H9 (cell line): ENCODE results near the gene FANCC. TPM values are rescaled to one million over a fixed set of nuclear protein-coding genes. Genes with fewer than 3 reads are reported as not detected.

ENCODE experiments used
- DNase-seq: peaks from one replicate; pipeline ENCODE4 v3.0.0-alpha.2; 2017
- H2AFZ ChIP-seq: one replicate; pipeline ENCODE4 v1.6.1; 2013; ENCODE audit warnings: mild to moderate bottlenecking, low read length, control low read depth, moderate library complexity
- H2AK5ac ChIP-seq: 2 replicates; pipeline ENCODE4 v1.6.1; 2013; ENCODE audit warnings: low read length, control low read depth, mixed read lengths; ENCODE audit not compliant: insufficient read length
- H2BK120ac ChIP-seq: one replicate; pipeline ENCODE4 v1.6.1; 2013; ENCODE audit warnings: low read depth, mild to moderate bottlenecking, low read length, control low read depth, inconsistent platforms; ENCODE audit not compliant: poor library complexity, severe bottlenecking
- H2BK12ac ChIP-seq: 2 replicates; pipeline ENCODE4 v1.6.1; 2013; ENCODE audit warnings: low read length, control low read depth, mixed read lengths, low read depth; ENCODE audit not compliant: insufficient read length
- H2BK15ac ChIP-seq: 2 replicates; pipeline ENCODE4 v1.6.1; 2013; ENCODE audit warnings: low read depth, low read length, control low read depth
- H2BK20ac ChIP-seq: one replicate; pipeline ENCODE4 v1.6.1; 2013; ENCODE audit warnings: low read depth, mild to moderate bottlenecking, low read length, control low read depth, inconsistent platforms; ENCODE audit not compliant: poor library complexity, severe bottlenecking
- H2BK5ac ChIP-seq: 2 replicates; pipeline ENCODE4 v1.6.1; 2013; ENCODE audit warnings: low read length, control low read depth, mixed read lengths; ENCODE audit not compliant: insufficient read length
- H3K14ac ChIP-seq: 2 replicates; pipeline ENCODE4 v1.6.1; 2013; ENCODE audit warnings: low read length, control low read depth; ENCODE audit not compliant: insufficient read depth
- H3K18ac ChIP-seq: 2 replicates; pipeline ENCODE4 v1.6.1; 2013; ENCODE audit warnings: low read depth, mild to moderate bottlenecking, mixed read lengths, low read length, control low read depth; ENCODE audit not compliant: insufficient read length
- H3K23ac ChIP-seq: 2 replicates; pipeline ENCODE4 v1.6.1; 2013; ENCODE audit warnings: low read length, control low read depth, mixed read lengths, low read depth; ENCODE audit not compliant: insufficient read length
- H3K23me2 ChIP-seq: 2 replicates; pipeline ENCODE4 v1.6.1; 2013; ENCODE audit warnings: low read depth, mild to moderate bottlenecking, mixed read lengths, low read length, control low read depth; ENCODE audit not compliant: insufficient read length, poor library complexity, severe bottlenecking
- H3K27ac ChIP-seq: 2 replicates; pipeline ENCODE4 v1.5.1; 2013; ENCODE audit warnings: low read length, control low read depth, mixed read lengths, low read depth; ENCODE audit not compliant: insufficient read length
- H3K27me3 ChIP-seq: 2 replicates; pipeline ENCODE4 v1.6.1; 2013; ENCODE audit warnings: low read length, control low read depth, inconsistent platforms; ENCODE audit not compliant: insufficient read depth
- H3K4ac ChIP-seq: 2 replicates; pipeline ENCODE4 v1.6.1; 2013; ENCODE audit warnings: low read depth, mild to moderate bottlenecking, control low read depth, inconsistent platforms, low read length, moderate library complexity
- H3K4me1 ChIP-seq: 2 replicates; pipeline ENCODE4 v1.6.1; 2013; ENCODE audit warnings: low read length, control low read depth, inconsistent platforms; ENCODE audit not compliant: insufficient read depth
- H3K4me2 ChIP-seq: 2 replicates; pipeline ENCODE4 v1.6.1; 2013; ENCODE audit warnings: low read length, control low read depth, mixed read lengths; ENCODE audit not compliant: insufficient read length, insufficient read depth
- H3K56ac ChIP-seq: 2 replicates; pipeline ENCODE4 v1.6.1; 2013; ENCODE audit warnings: low read depth, mild to moderate bottlenecking, mixed read lengths, low read length, control low read depth; ENCODE audit not compliant: insufficient read length
- H3K79me1 ChIP-seq: 2 replicates; pipeline ENCODE4 v1.6.1; 2013; ENCODE audit warnings: low read depth, mild to moderate bottlenecking, moderate library complexity, low read length, control low read depth, inconsistent platforms; ENCODE audit not compliant: insufficient read depth, poor library complexity, severe bottlenecking
- H3K79me2 ChIP-seq: 2 replicates; pipeline ENCODE4 v1.6.1; 2013; ENCODE audit warnings: low read length, control low read depth, inconsistent platforms; ENCODE audit not compliant: insufficient read depth
- H3K9ac ChIP-seq: 2 replicates; pipeline ENCODE4 v1.6.1; 2013; ENCODE audit warnings: low read length, control low read depth, mixed read lengths; ENCODE audit not compliant: insufficient read length; ENCODE audit errors: extremely low read depth
- H3K9me3 ChIP-seq: one replicate; pipeline ENCODE4 v1.6.1; 2013; ENCODE audit warnings: low read depth, low read length, inconsistent platforms; ENCODE audit not compliant: control insufficient read depth
- H3T11ph ChIP-seq: one replicate; pipeline ENCODE4 v1.6.1; 2013; ENCODE audit warnings: mild to moderate bottlenecking, low read length, control low read depth, inconsistent platforms
- H4K20me1 ChIP-seq: one replicate; pipeline ENCODE4 v1.6.1; 2013; ENCODE audit not compliant: control insufficient read depth, insufficient read length, insufficient read depth
- H4K5ac ChIP-seq: 2 replicates; pipeline ENCODE4 v1.6.1; 2013; ENCODE audit warnings: low read depth, mild to moderate bottlenecking, mixed read lengths, low read length, control low read depth; ENCODE audit not compliant: insufficient read length
- H4K8ac ChIP-seq: replicated peaks from 2 replicates; pipeline ENCODE4 v1.6.1; 2013; ENCODE audit warnings: low read length, control low read depth, mixed read lengths, low read depth; ENCODE audit not compliant: insufficient read length
- H4K91ac ChIP-seq: 2 replicates; pipeline ENCODE4 v1.6.1; 2013; ENCODE audit warnings: low read depth, mild to moderate bottlenecking, moderate library complexity, mixed read lengths, low read length, control low read depth; ENCODE audit not compliant: insufficient read length
- H3K27ac Mint-ChIP-seq, 3 experiments: 2 replicates in 2 of 3; 3 replicates in 1 of 3; pipeline ENCODE4 v1.8.0; 2020 to 2021; ENCODE audit warnings: mixed read lengths in 3 of 3, mild to moderate bottlenecking in 1 of 3, moderate library complexity in 1 of 3
- H3K27me3 Mint-ChIP-seq: 2 replicates; pipeline ENCODE4 v1.8.0; 2021; ENCODE audit warnings: low read depth, mild to moderate bottlenecking, moderate library complexity, mixed read lengths
- H3K36me3 Mint-ChIP-seq, 3 experiments: 2 replicates in 2 of 3; 3 replicates in 1 of 3; pipeline ENCODE4 v1.8.0; 2020 to 2021; ENCODE audit warnings: low read depth in 3 of 3, mixed read lengths in 3 of 3; ENCODE audit not compliant: insufficient read depth in 1 of 3
- H3K4me1 Mint-ChIP-seq, 2 experiments: 2 replicates each; pipeline ENCODE4 v1.8.0; 2020; ENCODE audit warnings: mixed read lengths in 2 of 2
- H3K4me3 Mint-ChIP-seq, 2 experiments: 2 replicates in 1 of 2; 3 replicates in 1 of 2; pipeline ENCODE4 v1.8.0; 2020 to 2021; ENCODE audit warnings: mild to moderate bottlenecking in 2 of 2, mixed read lengths in 2 of 2, moderate library complexity in 1 of 2
- H3K9me3 Mint-ChIP-seq, 2 experiments: 2 replicates in 1 of 2; 3 replicates in 1 of 2; pipeline ENCODE4 v1.8.0; 2020; ENCODE audit warnings: mild to moderate bottlenecking in 2 of 2, mixed read lengths in 2 of 2, moderate library complexity in 1 of 2
- WGBS: extraction: QIAGEN DNeasy Blood & Tissue Kit; methylation state at CpG from one replicate; pipeline ENCODE4 v1.1.7; 2013; ENCODE audit warnings: missing lambda C conversion rate, low lambda C conversion rate, mixed read lengths; ENCODE audit not compliant: insufficient read length; ENCODE audit errors: extremely low coverage; 5-methylcytosine and 5-hydroxymethylcytosine counted together
- total RNA-seq: library from RNA; stranded (reverse); gene quantifications from 2 replicates; pipeline ENCODE4 v1.2.1, GENCODE V29; 2021
- TF ChIP-seq, protein P1 (sequence below): fragments of 200-600 bp; sonication (generic); conservative IDR thresholded peaks from 3 replicates; pipeline ENCODE4 v1.8.0; 2021; ENCODE audit warnings: antibody characterized with exemption, mild to moderate bottlenecking

The FANCC gene
- total RNA-seq, 1 experiment from 2014 or later = 14.6 TPM

DNA sequence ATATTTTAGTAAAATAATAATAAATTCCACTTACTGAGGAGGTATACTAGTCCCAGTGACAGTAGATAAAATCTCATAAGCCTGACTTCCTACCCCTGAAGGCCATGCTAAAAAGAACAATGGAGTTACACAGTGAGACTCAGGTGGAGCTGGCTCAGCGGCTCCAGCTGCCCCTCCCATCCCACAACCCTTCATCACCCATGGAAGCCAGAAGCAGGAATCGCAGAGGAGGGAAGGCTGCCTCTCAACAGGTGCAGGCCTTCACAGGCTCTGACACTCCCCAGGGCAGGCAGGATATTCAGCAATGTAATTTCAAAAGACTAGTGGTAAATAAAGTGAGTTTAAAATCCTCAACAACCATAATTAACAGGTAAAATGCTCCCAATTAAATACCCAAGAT is 67.5 kb downstream of the FANCC start:
- peaks cover 12% of the 10 kb centered on the region in 2 experiments for H3K4me1 Mint-ChIP-seq
- Histone ChIP-seq H3K27ac (no peak overlapping the region), H2BK12ac (no peak overlapping the region), H3K56ac (no peak overlapping the region), H3K4ac (no peak overlapping the region), H3K18ac (no peak overlapping the region), H4K20me1 (no peaks in the 10 kb centered on the region), H3K9me3 (no peaks in the 10 kb centered on the region), H3K79me1 (no peaks in the 10 kb centered on the region), H2BK120ac (no peak overlapping the region), H2BK15ac (no peak overlapping the region), H4K91ac (no peak overlapping the region), H4K5ac (no peak overlapping the region), H3K79me2 (no peaks in the 10 kb centered on the region), H3K4me1 (peaks cover 2% of the 10 kb centered on the region; the same call in 1 of the 2 replicates), H3K4me2 (no peak overlapping the region), H3K14ac (no peak overlapping the region), H3T11ph (no peak overlapping the region), H3K23ac (no peak overlapping the region), H2BK20ac (no peak overlapping the region), H2BK5ac (no peak overlapping the region), H4K8ac (no peak overlapping the region), H2AFZ (no peak overlapping the region), H2AK5ac (no peak overlapping the region), H3K27me3 (no peaks in the 10 kb centered on the region), H3K9ac (no peak overlapping the region), H3K23me2 (no peaks in the 10 kb centered on the region)
- H3K27me3 Mint-ChIP-seq = no peaks in the 10 kb centered on the region
- TF ChIP-seq, protein P1, sequence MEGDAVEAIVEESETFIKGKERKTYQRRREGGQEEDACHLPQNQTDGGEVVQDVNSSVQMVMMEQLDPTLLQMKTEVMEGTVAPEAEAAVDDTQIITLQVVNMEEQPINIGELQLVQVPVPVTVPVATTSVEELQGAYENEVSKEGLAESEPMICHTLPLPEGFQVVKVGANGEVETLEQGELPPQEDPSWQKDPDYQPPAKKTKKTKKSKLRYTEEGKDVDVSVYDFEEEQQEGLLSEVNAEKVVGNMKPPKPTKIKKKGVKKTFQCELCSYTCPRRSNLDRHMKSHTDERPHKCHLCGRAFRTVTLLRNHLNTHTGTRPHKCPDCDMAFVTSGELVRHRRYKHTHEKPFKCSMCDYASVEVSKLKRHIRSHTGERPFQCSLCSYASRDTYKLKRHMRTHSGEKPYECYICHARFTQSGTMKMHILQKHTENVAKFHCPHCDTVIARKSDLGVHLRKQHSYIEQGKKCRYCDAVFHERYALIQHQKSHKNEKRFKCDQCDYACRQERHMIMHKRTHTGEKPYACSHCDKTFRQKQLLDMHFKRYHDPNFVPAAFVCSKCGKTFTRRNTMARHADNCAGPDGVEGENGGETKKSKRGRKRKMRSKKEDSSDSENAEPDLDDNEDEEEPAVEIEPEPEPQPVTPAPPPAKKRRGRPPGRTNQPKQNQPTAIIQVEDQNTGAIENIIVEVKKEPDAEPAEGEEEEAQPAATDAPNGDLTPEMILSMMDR = no peak
- no peak for DNase-seq
- no peak overlapping the region for H3K27ac Mint-ChIP-seq
- WGBS = no CpG with 5 or more reads among the region's 2 CpGs
- peaks cover 2 to 10% (median 2%) of the 10 kb centered on the region in 3 experiments; a peak in 4 of 7 replicates for H3K36me3 Mint-ChIP-seq
- H3K9me3 Mint-ChIP-seq = peaks cover 0 to under 1% of the 10 kb centered on the region in 2 experiments; a peak in 1 of 5 replicates
- H3K4me3 Mint-ChIP-seq = no peak overlapping the region
